ENCODE data around the gene ARID1B.

DNA sequence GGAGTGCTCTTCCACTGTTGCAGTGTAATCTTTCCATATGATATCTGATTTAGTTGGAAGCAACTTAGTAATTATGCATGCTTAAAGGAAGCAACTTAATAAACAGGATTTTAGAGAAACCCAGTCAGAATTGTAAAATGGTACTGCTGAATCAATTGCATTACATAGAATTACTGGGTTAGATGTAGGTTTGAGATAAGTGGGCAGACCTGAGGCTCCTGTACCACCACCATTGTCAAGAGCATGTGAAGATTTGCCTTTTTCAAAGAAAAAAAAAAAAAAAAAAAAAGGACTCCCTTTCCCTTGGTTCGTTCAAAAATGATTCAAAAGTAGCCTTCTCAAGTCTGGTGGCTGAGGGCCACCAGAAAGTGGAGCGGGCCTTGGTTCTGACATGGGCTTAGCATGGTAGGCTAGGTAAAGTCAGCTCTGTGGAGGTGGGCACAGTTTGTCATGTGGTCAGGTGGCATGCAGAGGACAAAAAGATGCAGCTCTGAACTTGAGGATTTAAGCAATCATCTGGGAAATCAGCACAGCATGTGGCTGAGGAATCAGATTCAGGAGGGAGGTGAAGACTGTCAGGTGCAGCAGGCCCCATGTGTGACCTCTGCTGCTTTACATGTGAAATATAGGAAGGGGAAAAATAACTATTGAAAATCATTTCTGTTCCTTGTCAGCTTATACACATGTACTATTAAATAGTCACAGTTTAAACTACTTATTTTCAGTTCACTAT lies 32.4 kb downstream of the ARID1B start:
- no peak for TF ChIP-seq CTCF (IDR thresholded peaks at IDR 0.05; ENCODE audit: low read length)
- TF ChIP-seq EZH2 (optimal IDR thresholded peaks at IDR 0.05; ENCODE audit: low read depth, low read length): no peak

All from MM.1S (cell line).